Chondrocyte (in vitro differentiated cells): ENCODE measurements around the gene UPF1. TPM values are rescaled to one million over a fixed set of nuclear protein-coding genes. Genes with fewer than 3 reads are reported as not detected.
A peak's percentile ranks its signal among the peaks of the same experiment; 100 is the strongest.

ENCODE experiments used
- DNase-seq: peaks from one replicate; pipeline ENCODE4 v3.0.0; 2021; ENCODE audit warnings: mixed read lengths, low spot score
- H3K27ac Mint-ChIP-seq: one replicate; pipeline ENCODE4 v1.8.0; 2021; ENCODE audit warnings: mild to moderate bottlenecking, moderate library complexity, mixed read lengths; ENCODE audit not compliant: unreplicated experiment
- H3K27me3 Mint-ChIP-seq: 2 replicates; pipeline ENCODE4 v1.8.0; 2021; ENCODE audit warnings: low read depth, mixed read lengths
- H3K36me3 Mint-ChIP-seq: 2 replicates; pipeline ENCODE4 v1.8.0; 2021; ENCODE audit warnings: low read depth, mixed read lengths
- H3K4me1 Mint-ChIP-seq: 2 replicates; pipeline ENCODE4 v1.8.0; 2021; ENCODE audit warnings: low read depth, mild to moderate bottlenecking, mixed read lengths
- H3K4me3 Mint-ChIP-seq: one replicate; pipeline ENCODE4 v1.8.0; 2021; ENCODE audit warnings: mild to moderate bottlenecking, moderate library complexity, mixed read lengths; ENCODE audit not compliant: unreplicated experiment
- H3K9me3 Mint-ChIP-seq: 2 replicates; pipeline ENCODE4 v1.8.0; 2021; ENCODE audit warnings: low read depth, mixed read lengths
- total RNA-seq: library from RNA; stranded (reverse); gene quantifications from 3 replicates; pipeline ENCODE4 v1.2.1, GENCODE V29; 2021
- TF ChIP-seq, protein P1 (sequence below): fragments of 200-600 bp; sonication (generic); IDR thresholded peaks from 2 replicates; pipeline ENCODE4 v1.5.0; 2021; ENCODE audit warnings: antibody characterized with exemption, mild to moderate bottlenecking, moderate library complexity

Gene UPF1
- total RNA-seq, 1 donor from 2014 or later = 40.4 TPM

DNA sequence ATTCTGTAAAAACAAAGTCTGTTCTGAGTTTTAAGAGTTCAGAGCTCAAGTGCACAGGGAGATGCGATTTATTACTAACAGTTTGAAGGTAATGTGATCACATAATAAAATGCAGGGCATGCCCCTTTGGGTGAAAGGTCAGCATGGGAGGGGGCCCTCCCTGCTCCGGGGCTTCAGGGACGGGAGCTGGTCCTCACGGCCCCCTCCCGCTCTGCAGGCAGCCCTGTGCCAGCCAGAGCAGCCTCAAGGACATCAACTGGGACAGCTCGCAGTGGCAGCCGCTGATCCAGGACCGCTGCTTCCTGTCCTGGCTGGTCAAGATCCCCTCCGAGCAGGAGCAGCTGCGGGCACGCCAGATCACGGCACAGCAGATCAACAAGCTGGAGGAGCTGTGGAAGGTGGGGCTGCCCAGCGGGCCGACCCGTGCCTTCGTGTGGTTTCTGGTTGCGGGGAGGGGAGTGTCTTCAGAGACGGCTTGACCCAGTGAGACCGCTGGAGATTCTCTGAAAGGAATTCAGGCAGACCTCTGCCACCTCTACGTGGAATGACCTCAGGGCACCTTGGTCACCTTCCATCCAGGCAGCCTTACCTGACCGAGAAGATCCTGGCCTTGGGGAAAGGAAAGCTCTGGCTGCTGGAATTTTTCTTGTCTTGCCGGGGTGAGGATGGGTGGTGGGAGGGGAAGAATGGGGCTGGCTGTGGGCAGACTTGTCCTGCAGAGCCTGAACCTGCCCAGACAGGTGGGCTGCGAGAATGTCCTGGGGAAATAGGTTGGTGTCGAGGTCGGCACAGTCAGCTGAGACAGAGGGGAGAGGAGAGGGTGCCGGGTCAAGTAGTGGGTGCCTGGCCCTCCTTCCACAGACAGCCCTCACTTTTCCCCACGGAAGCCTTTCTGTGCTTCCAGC lies 19.0 kb downstream of the UPF1 start:
- peaks cover 15% of the 10 kb centered on the region for H3K36me3 Mint-ChIP-seq
- H3K4me3 Mint-ChIP-seq = no peak overlapping the region
- TF ChIP-seq, protein P1, sequence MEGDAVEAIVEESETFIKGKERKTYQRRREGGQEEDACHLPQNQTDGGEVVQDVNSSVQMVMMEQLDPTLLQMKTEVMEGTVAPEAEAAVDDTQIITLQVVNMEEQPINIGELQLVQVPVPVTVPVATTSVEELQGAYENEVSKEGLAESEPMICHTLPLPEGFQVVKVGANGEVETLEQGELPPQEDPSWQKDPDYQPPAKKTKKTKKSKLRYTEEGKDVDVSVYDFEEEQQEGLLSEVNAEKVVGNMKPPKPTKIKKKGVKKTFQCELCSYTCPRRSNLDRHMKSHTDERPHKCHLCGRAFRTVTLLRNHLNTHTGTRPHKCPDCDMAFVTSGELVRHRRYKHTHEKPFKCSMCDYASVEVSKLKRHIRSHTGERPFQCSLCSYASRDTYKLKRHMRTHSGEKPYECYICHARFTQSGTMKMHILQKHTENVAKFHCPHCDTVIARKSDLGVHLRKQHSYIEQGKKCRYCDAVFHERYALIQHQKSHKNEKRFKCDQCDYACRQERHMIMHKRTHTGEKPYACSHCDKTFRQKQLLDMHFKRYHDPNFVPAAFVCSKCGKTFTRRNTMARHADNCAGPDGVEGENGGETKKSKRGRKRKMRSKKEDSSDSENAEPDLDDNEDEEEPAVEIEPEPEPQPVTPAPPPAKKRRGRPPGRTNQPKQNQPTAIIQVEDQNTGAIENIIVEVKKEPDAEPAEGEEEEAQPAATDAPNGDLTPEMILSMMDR = no peak
- H3K27ac Mint-ChIP-seq = no peak overlapping the region
- no peaks in the 10 kb centered on the region for H3K27me3 Mint-ChIP-seq
- no peaks in the 10 kb centered on the region for H3K9me3 Mint-ChIP-seq
- no peak for DNase-seq
- peaks cover 15% of the 10 kb centered on the region for H3K4me1 Mint-ChIP-seq

DNA sequence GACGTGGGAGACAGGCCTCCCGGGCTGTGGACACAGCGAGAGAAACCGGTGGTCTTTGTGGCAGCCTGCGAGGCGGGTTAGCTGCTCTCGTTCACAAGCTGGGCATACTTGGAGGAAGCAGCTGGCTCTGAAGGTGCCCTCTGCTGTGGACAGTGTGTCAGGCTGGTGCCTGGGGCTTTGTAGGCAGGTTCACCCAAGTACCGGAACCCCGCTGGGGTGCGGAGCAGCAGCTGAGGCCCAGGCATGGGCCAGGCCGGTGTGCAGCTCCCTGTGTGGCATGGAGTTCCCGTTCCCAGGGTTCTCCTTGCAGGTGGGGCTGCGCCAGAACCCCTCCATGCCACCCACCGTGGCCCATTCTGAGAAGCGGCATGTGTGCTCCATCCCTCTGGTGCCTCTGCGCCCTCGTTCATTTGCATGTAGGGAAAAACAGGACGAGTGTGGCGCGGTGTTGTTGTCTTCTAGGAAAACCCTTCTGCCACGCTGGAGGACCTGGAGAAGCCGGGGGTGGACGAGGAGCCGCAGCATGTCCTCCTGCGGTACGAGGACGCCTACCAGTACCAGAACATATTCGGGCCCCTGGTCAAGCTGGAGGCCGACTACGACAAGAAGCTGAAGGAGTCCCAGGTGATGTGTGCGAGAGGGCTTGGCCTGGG lies 20.0 kb downstream of the UPF1 start:
- Mint-ChIP-seq H3K4me1 (peaks cover 11% of the 10 kb centered on the region), H3K27ac (no peak overlapping the region), H3K27me3 (no peaks in the 10 kb centered on the region), H3K36me3 (peaks cover 22% of the 10 kb centered on the region), H3K9me3 (no peaks in the 10 kb centered on the region), H3K4me3 (no peak overlapping the region)
- TF ChIP-seq, protein P1 = no peak
- DNase-seq = no peak

DNA sequence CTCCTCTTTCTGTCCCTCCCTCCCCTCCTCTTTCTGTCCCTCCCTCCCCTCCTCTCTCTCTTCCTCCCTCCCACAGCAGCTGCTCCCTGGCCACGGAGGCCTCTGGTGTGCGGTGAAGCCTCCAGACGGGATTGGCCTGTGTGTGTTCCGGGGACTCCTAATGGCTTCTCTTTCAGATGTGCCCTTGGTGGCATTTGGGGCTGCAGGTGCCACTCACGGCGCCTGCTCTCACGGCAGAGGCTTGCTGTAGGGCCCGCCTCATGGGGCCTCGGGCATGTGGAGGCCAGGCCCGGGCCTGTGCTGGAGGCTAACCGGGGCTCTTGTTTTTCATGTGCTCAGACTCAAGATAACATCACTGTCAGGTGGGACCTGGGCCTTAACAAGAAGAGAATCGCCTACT lies 20.9 kb downstream of the UPF1 start:
- peaks cover 23% of the 10 kb centered on the region for H3K36me3 Mint-ChIP-seq
- H3K9me3 Mint-ChIP-seq = no peaks in the 10 kb centered on the region
- peaks cover 5% of the 10 kb centered on the region for H3K4me1 Mint-ChIP-seq
- TF ChIP-seq, protein P1 = no peak
- no peaks in the 10 kb centered on the region for H3K27me3 Mint-ChIP-seq
- H3K4me3 Mint-ChIP-seq = no peak overlapping the region
- no peak for DNase-seq
- H3K27ac Mint-ChIP-seq = no peak overlapping the region

DNA sequence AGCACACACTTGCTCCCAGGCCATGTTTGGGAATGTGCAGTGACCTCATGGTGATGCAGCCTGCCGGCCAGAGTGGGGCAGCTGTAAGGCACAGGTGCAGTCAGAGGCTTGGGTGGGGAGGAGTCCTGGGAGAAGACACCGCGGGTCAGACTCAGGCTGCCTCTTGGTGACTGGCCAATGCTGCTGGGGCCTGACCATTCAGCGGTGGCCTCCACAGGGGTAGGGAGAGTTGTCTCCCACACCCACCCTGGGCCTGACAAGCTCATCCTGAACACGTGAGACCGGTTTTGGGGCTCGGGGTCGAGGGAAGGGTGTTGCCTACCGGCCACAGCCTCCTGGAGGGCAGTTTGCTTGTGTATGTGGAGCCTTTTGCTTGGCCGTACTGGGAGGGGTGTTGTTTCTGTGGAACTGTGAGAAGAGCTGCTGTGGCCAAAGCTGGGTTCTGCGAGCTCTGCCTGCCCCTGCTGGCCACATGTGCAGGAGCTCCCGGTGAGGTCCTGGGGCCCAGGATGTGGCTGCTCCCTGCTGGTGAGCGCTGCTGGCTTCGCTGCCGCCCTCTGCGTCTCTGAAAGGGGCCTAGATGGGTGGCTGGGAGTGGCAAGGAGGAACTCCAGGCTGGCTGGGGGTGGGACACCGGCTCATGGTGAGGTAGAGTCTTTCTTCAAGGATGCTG lies 22.1 kb downstream of the UPF1 start:
- H3K27me3 Mint-ChIP-seq = no peaks in the 10 kb centered on the region
- peaks cover 25% of the 10 kb centered on the region for H3K36me3 Mint-ChIP-seq
- peaks cover 2% of the 10 kb centered on the region for H3K4me1 Mint-ChIP-seq
- no peaks in the 10 kb centered on the region for H3K9me3 Mint-ChIP-seq
- DNase-seq = peak; percentile 91
- H3K27ac Mint-ChIP-seq = no peak overlapping the region
- no peak overlapping the region for H3K4me3 Mint-ChIP-seq
- TF ChIP-seq, protein P1 = no peak

DNA sequence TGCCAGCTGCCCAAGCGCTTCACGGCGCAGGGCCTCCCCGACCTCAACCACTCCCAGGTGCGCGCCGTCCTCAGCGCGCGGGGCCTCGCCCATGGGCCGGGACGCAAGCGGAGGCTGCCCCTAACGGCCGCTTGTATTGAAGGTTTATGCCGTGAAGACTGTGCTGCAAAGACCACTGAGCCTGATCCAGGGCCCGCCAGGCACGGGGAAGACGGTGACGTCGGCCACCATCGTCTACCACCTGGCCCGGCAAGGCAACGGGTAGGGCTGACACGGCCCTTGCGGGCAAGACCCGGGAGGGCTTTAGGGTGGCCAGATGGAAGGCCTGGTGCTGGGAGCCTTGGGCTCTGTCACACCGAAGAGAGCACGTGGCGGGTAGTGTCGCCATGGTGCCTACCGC lies 23.2 kb downstream of the UPF1 start:
- no peak overlapping the region for H3K4me3 Mint-ChIP-seq
- H3K4me1 Mint-ChIP-seq = no peaks in the 10 kb centered on the region

More for the DNA sequence above, 23.2 kb downstream of the UPF1 start:
- DNase-seq = peak; percentile 84
- Mint-ChIP-seq H3K9me3 (no peaks in the 10 kb centered on the region), H3K27me3 (no peaks in the 10 kb centered on the region), H3K36me3 (peaks cover 27% of the 10 kb centered on the region), H3K27ac (no peak overlapping the region)
- TF ChIP-seq, protein P1 = no peak
